ENCODE results near the gene SGPL1.
A peak's percentile ranks its signal among the peaks of the same experiment; 100 is the strongest.

The SGPL1 gene

GRCh38 chr10:70887804-70888800, 72.4 kb downstream of the SGPL1 start, which contains the start of gene PCBD1:
TSS of gene PCBD1 (minus strand) at chr10:70888565. CDS start at chr10:70888533, 32 bp downstream.
- no peaks in the 10 kb centered on the region for H3K27me3 Mint-ChIP-seq (ENCODE audit: low read depth)

GRCh38 chr10:70889291-70889690, 73.5 kb downstream of the SGPL1 start:
- H3K9me3 Mint-ChIP-seq: no peaks in the 10 kb centered on the region
- peak overlapping the region in 1 of 3 experiments; percentile 57 for H3K27ac Mint-ChIP-seq
- H3K4me1 Mint-ChIP-seq: peaks cover 46% of the 10 kb centered on the region
- peak overlapping the region; percentile 82 to 88 (median 88) for H3K4me3 Mint-ChIP-seq
- TF ChIP-seq CTCF (IDR thresholded peaks at IDR 0.05; ENCODE audit: unreplicated experiment in 3 of 3): no peak
- peaks cover 10% of the 10 kb centered on the region for H3K36me3 Mint-ChIP-seq (ENCODE audit: low read depth)
- H3K27me3 Mint-ChIP-seq (ENCODE audit: low read depth): no peaks in the 10 kb centered on the region

More at GRCh38 chr10:70887804-70888800, 72.4 kb downstream of the SGPL1 start, which contains the start of gene PCBD1:
- H3K4me3 Mint-ChIP-seq: peak within 1 kb of the TSS; percentile 83 to 88 (median 88)
- no peaks in the 10 kb centered on the region for H3K9me3 Mint-ChIP-seq
- TF ChIP-seq CTCF (IDR thresholded peaks at IDR 0.05; ENCODE audit: unreplicated experiment in 3 of 3): no peak
- H3K27ac Mint-ChIP-seq: peak within 1 kb of the TSS; percentile 45 to 83 (median 79)
- H3K4me1 Mint-ChIP-seq: peaks cover 45% of the 10 kb centered on the region
- H3K36me3 Mint-ChIP-seq (ENCODE audit: low read depth): peaks cover 20% of the 10 kb centered on the region

- no peak for TF ChIP-seq CTCF (IDR thresholded peaks at IDR 0.05; ENCODE audit: unreplicated experiment in 3 of 3)
- Mint-ChIP-seq H3K9me3 (no peaks in the 10 kb centered on the region), H3K4me3 (peak overlapping the region; percentile 54 to 74 (median 61)), H3K27ac (peak overlapping the region in 2 of 3 experiments; percentile 4 to 71), H3K36me3 (ENCODE audit: low read depth) (no peaks in the 10 kb centered on the region), H3K27me3 (ENCODE audit: low read depth) (no peaks in the 10 kb centered on the region), H3K4me1 (peaks cover 44% of the 10 kb centered on the region)
Measured at GRCh38 chr10:70890917-70891431, 75.2 kb downstream of the SGPL1 start.

GRCh38 chr10:70891627-70892026, 75.9 kb downstream of the SGPL1 start:
- Mint-ChIP-seq H3K9me3 (no peaks in the 10 kb centered on the region), H3K27me3 (ENCODE audit: low read depth) (no peaks in the 10 kb centered on the region), H3K4me1 (peaks cover 38% of the 10 kb centered on the region), H3K36me3 (ENCODE audit: low read depth) (no peaks in the 10 kb centered on the region), H3K27ac (peak overlapping the region in 2 of 3 experiments; percentile 4), H3K4me3 (peak overlapping the region in 1 of 3 experiments; percentile 9)
- TF ChIP-seq CTCF (IDR thresholded peaks at IDR 0.05; ENCODE audit: unreplicated experiment in 3 of 3): no peak

- H3K27me3 Mint-ChIP-seq (ENCODE audit: low read depth): no peaks in the 10 kb centered on the region
- peak overlapping the region in 1 of 3 experiments; percentile 43 for H3K27ac Mint-ChIP-seq
- H3K4me1 Mint-ChIP-seq: peaks cover 29% of the 10 kb centered on the region
- no peaks in the 10 kb centered on the region for H3K9me3 Mint-ChIP-seq
- H3K36me3 Mint-ChIP-seq (ENCODE audit: low read depth): no peaks in the 10 kb centered on the region
- no peak for TF ChIP-seq CTCF (IDR thresholded peaks at IDR 0.05; ENCODE audit: unreplicated experiment in 3 of 3)
- no peak overlapping the region for H3K4me3 Mint-ChIP-seq
Measured at GRCh38 chr10:70892631-70893030, 76.9 kb downstream of the SGPL1 start.

Data from nephron (organoid).